Iris pigment epithelial cell (primary cell): ENCODE data around the gene ZNF436.

Experiments
- DNase-seq: peaks from one replicate; pipeline ENCODE4 v3.0.0-alpha.2; 2011; ENCODE audit warnings: low read depth

Gene ZNF436

GRCh38 chr1:23369335-23370013 is at the start of gene ZNF436:
Gene ZNF436, minus strand, starts transcription at chr1:23369836. Its CDS starts 1,831 bp downstream, at chr1:23368005.
- peak; percentile 92 for DNase-seq

GRCh38 chr1:23419180-23419579 is 49.5 kb upstream of the ZNF436 start:
- no peak for DNase-seq

- DNase-seq = no peak
Observed at GRCh38 chr1:23417570-23417969, 47.9 kb upstream of the ZNF436 start.

- DNase-seq = no peak
Observed at GRCh38 chr1:23416964-23417363, 47.3 kb upstream of the ZNF436 start.

- DNase-seq = no peak
Observed at GRCh38 chr1:23408797-23409290, 39.2 kb upstream of the ZNF436 start.

GRCh38 chr1:23407016-23407630 is 37.5 kb upstream of the ZNF436 start:
- DNase-seq = no peak

GRCh38 chr1:23405946-23406345 is 36.3 kb upstream of the ZNF436 start:
- no peak for DNase-seq

GRCh38 chr1:23403735-23404486 is 34.3 kb upstream of the ZNF436 start:
- DNase-seq = peak; percentile 90

- DNase-seq = no peak
Observed at GRCh38 chr1:23403355-23403734, 33.7 kb upstream of the ZNF436 start.

GRCh38 chr1:23403038-23403336 is 33.4 kb upstream of the ZNF436 start:
- DNase-seq = peak; percentile 78

GRCh38 chr1:23402286-23403037 is 32.8 kb upstream of the ZNF436 start:
- DNase-seq = no peak

GRCh38 chr1:23401313-23401712 is 31.7 kb upstream of the ZNF436 start:
- no peak for DNase-seq

- DNase-seq = peak; percentile 70
Observed at GRCh38 chr1:23400324-23401114, 30.9 kb upstream of the ZNF436 start.

- no peak for DNase-seq
Observed at GRCh38 chr1:23399229-23399628, 29.6 kb upstream of the ZNF436 start.

- DNase-seq = no peak
Observed at GRCh38 chr1:23397908-23398307, 28.3 kb upstream of the ZNF436 start.

GRCh38 chr1:23396380-23396779 is 26.7 kb upstream of the ZNF436 start:
- DNase-seq = no peak

- no peak for DNase-seq
Observed at GRCh38 chr1:23395849-23396248, 26.2 kb upstream of the ZNF436 start.

GRCh38 chr1:23395154-23395724 is 25.6 kb upstream of the ZNF436 start:
- DNase-seq = no peak

- peak; percentile 64 for DNase-seq
Observed at GRCh38 chr1:23394684-23395083, 25.0 kb upstream of the ZNF436 start.

- DNase-seq = peak; percentile 79
Observed at GRCh38 chr1:23394181-23394580, 24.5 kb upstream of the ZNF436 start.

GRCh38 chr1:23393706-23394105 is 24.1 kb upstream of the ZNF436 start:
- DNase-seq = peak; percentile 72
